COLO668 (cell line): ENCODE measurements around the gene UNC13B.

Experiments
- DNase-seq: peaks from one replicate; lab custom pipeline; 2025; ENCODE audit not compliant: unreplicated experiment; lab: John Stamatoyannopoulos, UW

UNC13B gene

DNA sequence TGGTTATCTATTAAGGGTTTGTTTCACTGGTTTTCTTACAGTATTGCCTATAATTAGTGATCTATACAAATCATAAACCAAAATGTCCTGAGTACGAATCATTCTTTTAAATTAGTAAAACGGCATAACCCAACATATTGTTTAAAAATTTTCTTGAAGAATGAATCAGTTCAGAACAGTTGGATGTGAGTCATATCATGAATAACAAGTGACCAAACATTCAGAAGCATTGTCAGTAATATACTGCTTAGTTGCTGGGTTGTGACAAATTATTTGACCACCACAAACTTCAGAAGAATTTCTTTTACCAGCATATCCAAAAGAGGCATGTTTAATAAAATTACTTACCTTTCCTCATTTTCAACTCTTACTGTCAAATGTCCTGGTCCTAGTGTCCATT lies 111.2 kb downstream of the UNC13B start:
- DNase-seq, result no peak

DNA sequence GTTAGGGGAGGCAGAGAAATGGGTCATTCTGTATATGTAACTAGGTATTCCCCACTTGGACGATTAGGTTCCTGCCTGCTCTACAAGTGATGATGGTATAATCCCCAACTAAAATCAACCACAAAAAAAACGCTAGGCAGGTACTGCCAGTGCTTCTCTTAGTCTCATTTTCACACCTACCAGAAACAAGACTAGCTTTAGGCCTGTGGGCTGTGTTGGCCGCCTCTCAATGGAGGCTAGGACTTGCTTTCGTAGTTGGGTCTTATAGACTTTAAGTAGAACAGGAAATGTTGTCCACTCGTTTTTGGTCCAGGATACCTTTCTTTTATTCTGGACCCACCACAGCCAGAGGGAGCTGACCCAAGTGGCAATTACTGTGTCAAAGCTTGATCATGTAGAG lies 111.8 kb downstream of the UNC13B start:
- no peak for DNase-seq

DNA sequence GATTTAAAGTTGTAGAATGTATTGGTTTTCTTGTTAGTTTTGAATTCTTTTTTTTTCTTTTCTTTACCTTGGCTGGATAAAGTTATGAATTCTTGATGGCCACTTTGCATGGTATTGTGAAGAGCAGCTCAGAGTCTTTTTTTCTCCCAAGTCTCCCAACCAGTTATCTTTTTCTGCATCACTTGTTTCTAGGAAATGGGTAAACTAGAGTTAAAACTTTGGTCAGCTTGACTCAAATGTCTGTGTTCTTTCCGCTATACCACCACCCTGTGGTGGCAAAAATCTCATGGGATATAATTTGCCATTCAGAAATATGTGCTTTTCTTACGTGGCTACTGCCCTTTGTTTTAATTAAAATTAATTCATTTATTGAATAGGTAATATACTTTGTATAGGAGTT lies 113.2 kb downstream of the UNC13B start:
- DNase-seq, result no peak

DNA sequence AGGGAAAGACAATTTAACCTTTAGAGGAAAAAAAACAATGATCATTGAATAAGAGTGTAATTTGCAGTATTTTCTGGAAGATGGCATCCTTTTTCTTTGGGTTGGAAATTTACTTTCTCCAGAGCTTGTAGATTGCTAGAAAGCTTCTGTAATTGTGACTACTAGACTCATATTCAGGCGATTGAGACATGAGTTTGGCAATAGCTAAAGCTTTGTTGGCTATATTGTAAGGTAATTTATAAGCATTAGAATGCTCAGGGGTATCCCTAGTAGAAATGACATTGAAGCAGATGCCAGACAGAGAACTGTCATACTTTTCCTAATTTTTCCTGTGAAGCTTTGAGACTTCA lies 115.3 kb downstream of the UNC13B start:
- no peak for DNase-seq

DNA sequence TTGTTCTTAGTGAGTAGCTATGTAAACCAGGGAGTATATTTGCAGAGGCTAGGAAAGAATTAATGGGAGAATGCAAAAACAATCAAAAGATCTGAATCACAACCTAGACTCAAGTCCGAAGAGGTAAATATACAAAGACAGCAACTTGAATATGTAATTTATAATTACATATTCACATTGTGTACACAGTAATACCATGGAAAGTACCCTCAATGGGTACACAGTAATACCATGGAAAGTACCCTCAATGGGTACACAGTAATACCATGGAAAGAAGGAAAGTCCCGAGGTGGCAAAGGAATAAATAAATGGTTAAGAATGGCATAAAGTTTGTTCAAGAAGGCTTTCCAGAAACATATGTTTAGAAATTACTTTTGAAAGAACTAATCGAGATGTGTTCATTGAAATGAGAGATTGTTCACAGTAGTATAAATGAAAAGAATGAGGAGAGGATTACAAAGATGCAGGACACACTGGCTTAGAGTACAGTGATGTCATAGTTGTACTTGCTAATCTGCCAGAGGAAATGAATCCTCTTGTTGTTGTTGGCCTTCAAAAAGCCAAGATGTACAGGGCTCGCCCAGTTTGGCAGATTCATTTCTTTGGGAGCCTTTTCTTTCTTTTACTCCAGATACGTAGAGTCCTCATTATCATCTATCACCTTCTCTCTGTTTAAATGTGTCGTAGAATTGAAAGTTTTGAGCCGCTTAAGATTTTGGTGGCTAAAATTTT lies 116.0 kb downstream of the UNC13B start:
- DNase-seq, result no peak

DNA sequence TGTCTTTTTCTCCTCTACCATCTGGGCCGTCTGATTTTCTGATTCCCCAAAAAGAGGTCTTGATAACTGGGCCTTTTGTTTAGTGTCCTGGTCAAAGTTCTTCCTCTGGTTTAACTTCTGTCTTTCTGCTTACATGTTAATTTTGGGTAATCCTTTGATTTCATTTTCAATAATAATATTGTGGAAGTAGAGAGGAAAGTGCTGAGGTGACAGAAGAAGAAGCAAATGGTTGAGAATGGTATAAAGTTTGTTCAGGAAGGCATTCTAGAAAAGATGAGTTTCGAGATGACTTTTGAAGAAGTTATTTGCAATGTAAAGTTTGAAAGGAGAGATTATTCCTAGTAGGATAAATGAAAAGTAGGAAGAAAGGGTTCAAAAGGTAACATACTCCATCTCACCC lies 118.1 kb downstream of the UNC13B start:
- no peak for DNase-seq

DNA sequence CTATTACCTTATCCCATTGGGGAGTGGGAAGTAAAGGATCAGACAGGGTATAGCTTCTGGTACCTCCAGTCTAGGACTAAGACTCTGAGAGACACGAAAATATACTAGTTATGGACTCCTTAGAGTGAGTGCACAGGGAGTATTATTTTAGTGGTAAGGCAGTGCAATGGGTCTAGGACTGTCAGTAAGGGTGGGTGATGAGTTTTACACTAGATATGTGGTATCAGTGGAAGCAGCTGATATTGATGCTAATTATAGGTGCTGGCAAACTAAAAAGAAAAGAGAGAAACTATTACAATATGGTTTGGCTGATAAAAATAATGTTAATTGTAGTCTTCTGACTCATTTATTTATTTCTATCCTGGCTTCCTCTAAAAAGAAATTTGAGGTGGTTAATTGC lies 118.6 kb downstream of the UNC13B start:
- no peak for DNase-seq

DNA sequence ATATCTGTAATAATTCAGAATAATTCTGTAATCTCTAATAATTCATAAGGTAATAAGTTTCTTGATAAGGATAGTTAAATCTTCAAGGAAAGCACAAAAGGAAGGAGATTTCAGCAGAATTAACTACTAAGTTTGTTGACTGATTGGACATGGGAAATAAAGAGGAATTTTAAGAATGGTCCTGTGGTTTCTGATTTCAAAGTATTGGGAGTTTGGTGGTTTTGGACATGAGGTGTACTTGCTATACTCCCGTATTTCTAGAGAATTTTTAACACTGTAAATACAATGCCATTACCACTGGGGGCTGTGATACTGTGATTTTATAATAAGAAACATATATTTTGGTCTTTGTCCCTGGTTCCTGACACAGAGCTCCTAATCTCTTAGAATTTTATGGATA lies 123.9 kb downstream of the UNC13B start:
- no peak for DNase-seq

DNA sequence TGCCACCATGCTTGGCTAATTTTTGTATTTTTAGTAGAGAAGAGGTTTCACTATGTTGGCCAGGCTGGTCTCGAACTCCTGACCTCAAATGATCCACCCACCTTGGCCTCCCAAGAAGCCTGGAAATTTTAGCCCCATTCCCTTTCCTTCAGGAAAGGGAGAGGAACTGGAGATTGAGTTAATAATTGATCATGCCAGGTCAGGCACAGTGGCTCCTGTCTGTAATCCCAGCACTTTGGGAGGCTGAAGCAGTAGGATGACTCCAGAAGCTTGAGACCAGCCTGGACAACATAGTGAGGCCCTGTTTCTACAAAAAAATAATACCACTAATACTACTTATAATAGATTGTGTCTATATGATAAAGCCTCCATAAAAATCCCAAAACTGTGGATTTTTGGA lies 124.6 kb downstream of the UNC13B start:
- no peak for DNase-seq

DNA sequence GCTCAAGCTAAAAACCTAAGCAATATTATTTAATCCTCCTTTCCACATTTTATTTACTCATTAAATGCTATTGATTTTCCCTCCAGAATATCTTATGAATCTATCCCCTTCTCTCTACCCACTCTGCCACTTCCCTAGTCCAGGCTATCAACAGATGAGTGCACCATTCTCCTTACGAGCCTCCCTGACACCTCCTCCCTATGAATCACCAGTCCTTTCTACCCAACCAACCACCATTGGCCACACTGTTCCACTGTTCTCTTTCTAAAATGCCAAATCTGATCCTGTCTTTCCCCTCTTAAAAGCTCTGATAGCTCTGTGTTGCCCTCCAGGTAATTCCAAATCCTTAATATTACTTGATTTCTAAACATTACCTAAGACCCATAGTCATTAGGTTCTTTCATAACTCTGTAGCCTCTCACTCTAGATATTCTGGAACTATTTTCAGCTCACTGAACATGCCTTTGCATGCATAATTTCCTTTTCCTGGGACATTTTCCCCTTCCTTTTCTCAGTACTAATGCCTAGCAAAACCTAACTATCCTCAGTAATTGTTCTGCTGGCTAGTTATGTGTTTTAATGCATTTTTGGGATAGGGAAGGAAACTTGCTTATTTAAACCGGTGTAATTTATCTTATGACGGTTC lies 126.3 kb downstream of the UNC13B start:
- DNase-seq, result no peak

DNA sequence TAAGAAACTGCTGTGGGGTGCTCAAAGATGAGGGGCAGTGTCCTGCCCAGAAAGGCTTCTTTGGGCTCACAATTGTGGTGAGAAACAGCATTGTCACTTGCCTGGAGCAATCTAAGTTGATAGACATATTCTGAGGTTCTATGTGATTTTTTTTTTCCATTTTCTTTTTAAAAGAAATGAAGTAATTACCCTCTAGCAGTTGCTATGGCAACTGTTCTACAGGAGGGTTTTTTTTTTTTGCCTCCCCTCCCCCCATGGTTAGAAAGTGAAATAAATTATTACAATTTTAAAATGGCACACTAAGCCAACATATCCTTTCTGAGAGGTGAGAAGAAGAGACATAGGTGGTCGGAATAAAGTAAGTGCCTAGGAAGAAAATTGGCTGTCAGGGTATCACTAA lies 127.0 kb downstream of the UNC13B start:
- DNase-seq, result no peak

DNA sequence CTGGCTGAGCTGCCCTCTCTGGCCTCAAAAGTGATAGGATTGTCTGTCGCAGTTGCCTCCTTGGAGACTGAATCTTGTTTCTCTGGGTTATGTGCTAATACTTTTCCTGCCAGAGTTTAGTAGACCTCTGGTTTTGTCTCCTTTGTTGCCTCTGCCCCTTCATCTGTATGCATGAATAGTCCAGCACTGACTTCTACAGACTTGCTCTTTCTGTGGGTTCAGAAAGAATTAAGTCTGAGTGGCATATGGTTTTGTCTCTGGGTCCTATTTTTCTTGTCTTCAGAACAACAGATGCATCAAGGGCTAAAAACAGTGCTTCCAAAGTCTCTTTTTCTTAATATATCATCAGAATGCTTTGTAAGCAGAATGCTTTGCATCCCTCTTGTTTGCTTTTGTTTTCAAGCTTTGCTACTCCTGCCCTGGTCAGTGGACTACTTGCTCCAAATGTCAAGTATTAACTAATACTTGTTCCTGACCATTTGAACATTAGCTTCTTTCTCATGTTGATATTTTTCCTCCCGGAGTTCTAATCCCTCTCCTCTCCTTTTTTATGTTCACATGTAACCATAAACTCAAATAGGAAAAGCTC lies 131.7 kb downstream of the UNC13B start:
- DNase-seq, result no peak

DNA sequence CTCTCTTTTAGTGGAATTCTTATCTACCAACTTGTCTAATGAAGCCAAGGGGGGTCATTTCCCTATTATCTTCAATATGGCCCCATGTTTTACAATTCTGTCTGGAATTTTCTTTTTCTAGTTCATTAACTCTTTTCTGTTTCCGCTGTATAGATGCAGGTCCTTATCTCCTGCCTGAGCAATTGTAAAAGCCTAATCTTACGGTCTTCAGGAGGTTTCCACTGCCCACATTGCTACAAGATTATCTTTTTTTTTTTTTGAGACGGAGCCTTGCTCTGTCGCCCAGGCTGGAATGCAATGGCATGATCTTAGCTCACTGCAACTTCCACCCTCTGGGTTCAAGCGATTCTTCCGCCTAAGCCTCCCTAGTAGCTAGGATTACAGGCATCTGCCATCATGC lies 132.3 kb downstream of the UNC13B start:
- no peak for DNase-seq

DNA sequence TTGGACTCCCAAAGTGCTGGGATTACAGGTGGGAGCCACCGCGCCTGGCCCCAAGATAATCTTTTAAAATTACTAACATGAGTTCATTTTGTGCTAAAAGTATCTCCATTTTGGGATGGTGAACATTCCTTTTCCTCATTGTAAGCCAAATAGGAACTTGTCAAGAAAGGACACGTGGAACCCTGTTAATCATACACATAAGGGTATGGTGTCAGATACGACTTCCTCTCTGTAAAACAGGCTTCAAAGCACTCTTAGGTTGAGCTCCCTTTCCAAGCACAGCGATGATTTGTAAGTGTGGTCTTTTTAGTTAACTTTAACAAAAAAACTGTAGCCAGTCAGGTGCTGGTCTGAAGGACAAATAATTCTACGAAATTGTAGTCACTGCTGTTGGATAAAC lies 132.7 kb downstream of the UNC13B start:
- DNase-seq, result no peak

DNA sequence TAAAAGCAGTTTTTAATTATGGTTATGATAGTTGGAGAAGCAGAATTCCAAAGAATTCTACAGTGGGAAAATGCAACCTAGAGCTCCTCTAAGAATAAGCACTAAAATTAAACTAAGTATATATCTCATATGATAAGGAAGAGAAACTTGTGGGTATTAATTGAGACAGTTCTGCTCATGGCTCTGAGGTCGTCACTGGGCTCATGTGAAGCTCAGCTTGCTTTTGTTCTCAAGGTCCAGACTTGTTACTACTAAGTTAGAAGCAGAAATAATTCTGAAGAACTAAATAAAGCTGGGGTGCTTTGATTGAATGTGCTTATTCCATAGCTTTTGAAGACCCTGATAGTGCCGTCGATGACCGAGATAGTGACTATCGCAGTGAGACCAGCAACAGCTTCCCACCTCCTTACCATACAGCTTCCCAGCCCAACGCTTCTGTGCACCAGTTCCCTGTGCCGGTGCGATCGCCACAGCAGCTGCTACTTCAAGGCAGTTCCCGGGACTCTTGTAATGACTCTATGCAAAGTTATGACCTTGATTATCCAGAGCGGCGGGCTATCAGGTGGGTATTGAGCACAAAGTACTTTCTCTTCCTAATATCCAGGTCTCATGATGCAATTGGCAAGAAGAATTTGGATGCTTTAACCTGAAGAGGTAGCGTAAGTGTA lies 133.7 kb downstream of the UNC13B start:
- no peak for DNase-seq

DNA sequence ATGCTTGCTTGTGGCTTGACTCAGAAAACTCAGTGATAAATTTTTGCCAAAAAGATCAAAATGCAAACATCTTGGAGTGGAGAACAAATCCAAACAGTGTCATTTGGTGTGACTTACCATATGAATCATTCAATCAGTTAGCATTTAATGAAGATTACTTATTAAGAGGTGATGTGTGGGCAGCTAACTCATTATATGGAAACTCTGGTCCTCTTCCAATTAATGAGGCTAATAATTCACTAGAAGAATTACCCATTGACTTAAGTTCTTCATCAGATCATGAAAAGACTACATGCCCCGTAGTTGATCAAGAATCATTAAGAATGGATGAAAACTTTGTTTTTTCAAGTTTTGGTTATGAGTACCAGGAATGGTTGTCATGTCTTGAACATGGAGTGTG lies 141.8 kb downstream of the UNC13B start:
- DNase-seq, result no peak

DNA sequence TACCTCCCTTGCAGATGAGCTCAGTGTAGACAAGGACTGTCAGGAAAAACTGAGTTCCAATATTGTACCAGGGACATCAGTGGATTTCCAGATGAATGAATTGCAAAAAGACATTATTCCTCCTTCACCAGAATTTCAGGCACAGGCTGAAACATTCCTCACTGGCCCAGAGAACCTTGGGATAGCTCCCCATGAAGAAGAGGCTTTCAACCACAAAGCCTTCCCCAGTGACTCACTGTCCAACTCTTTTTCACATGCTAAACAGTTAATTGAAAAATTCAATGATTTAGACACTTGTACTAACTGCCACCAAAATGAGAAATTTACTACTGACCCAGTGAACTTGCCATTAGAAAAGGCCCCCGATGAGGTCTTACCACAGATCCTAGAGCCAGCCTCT lies 144.5 kb downstream of the UNC13B start:
- DNase-seq, result no peak

DNA sequence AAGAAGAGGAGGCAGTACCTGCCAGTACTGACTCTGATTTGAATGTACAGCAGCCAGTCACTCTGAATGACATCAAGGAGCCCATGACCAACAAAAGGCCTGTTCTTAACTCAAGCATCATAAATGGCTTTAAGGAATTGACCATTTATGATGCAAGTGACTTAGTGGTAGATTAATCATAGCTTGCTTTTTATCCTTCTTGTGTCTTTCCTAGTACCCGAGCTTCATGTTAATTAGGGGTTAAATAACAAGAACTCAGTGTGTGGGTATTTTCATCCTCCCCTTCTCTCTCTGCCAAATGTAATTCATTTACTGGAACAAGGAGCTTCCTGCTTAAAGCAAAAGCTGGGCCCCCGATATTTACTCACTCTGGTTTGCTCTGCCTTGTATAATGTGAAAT lies 146.5 kb downstream of the UNC13B start:
- no peak for DNase-seq

DNA sequence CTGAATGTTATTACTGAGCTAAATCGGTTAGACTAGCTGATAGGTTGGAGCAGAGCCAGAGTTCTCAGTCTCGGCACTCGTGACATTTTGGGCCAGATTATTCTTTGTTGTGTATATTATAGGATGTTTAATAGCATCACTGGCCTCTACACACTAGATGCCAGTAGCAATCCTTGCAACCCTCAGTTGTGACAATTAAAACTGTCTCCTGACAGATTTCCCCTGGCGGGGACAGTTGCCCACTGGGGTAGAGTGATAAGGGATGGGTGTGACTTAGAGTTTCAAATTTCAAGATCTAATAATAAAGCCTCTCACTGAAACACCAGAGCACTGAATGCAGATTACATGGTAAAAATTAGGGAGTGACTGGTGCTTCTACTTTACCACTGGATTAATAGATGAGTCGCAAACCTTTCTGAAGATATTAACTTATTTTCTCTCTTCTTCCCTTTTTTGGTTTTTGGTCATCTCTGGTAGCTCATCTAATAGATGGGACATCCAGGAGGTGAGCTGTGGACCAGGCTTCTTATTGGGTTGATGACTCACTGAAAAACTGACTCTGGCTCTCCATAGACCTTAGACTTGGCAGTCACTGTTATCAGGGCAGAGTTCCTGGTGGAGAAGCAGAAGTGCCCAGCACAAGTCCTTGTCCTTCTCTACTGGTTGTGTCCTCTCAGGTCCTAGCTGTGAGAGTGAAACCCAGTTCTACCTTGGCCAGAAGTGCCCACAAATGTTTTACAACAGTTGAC lies 150.3 kb downstream of the UNC13B start:
- DNase-seq, result no peak

DNA sequence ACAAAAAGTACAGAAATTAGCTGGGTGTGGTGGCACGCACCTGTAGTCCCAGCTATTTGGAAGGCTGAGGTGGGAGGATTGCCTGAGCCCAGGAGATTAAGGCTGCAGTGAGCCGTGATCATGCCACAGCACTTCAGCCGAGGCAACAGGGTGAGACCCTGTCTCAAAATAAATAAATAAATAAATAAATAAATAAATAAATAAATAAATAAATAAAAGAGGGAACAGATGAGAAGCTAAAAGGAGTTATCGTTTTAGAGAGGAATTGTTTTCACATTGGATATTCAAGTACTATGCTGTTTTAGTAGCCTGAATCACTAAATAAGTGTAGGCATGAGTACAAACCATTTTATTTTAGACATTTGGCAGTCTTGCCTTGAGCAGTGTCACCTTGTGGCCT lies 151.7 kb downstream of the UNC13B start:
- DNase-seq, result no peak

DNA sequence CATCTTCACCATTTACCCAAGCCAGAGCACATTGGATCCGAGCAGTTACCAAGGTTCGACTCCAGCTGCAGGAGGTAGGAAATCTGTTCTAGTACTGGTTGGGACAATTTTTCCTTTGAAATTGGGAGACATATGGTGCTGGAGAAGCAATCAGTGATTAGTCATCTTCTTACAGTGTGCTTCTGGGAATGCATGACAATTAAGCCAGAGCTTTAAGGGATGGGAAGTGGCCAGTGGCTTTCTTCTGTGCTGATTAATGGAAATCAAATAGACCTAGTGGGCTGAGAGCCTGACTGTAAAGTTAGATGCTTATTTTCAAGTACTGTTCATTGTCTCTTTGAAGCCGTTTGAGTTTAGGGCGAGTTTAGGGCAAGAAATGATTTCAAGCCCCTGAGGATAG lies 152.1 kb downstream of the UNC13B start:
- no peak for DNase-seq

DNA sequence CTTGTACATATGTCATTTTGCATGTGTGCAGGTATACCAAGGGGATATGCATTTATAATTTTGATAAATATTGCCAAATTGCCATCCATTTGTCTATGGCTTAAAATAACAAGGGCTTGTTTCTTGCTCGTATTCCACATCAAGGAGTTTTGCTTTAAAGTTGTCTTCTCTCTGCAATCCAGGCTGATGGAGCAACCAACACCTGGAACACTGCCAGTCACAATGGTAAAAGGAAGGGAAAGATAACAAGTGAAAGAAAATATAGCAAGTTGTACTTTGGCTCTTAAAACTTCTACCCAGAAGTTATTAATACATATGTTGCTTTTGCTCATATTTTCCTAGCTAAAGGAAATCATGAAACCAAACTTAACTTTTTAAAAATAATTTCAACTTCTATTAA lies 156.9 kb downstream of the UNC13B start:
- DNase-seq, result no peak
